ENCODE data around the gene LRP2BP.

LRP2BP gene

DNA sequence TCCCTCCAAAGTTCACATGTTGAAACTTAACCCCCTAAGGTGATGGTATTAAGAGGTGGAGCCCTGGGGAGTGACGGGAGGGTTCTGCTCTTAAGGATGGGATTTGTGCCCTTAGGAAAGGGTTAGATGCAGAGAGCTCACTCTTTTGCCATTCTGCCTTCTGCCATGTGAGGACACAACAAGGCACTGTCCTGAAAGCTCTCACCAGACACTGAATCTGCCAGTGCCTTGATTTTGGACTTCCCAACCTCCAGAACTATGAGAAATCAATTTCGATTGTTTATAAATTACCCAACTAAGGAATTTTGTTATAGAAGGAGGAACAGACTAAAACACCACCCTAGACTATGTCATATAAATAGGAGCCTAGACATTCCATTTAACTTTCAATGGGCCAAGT, 11.7 kb downstream of the LRP2BP start:
- Histone ChIP-seq H3K27me3 (replicated peaks in 2 of 5; ENCODE audit: control insufficient read depth in 4 of 5, insufficient read depth in 5 of 5, low read length in 4 of 5) (peaks cover 0 to 3% (median 0%) of the 10 kb centered on the region in 5 experiments), H3K36me3 (ENCODE audit: control insufficient read depth in 4 of 4, insufficient read depth in 4 of 4, low read length in 3 of 4) (no peaks in the 10 kb centered on the region), H3K9me3 (ENCODE audit: control extremely low read depth in 1 of 5, control insufficient read depth in 4 of 5, insufficient read depth in 2 of 5, low read depth in 1 of 5, low read length in 4 of 5) (peaks cover 2 to 13% (median 4%) of the 10 kb centered on the region in 5 experiments), H3K27ac (ENCODE audit: insufficient read depth in 1 of 2, low read depth in 1 of 2, low read length in 2 of 2, poor library complexity in 1 of 2, severe bottlenecking in 2 of 2) (no peak overlapping the region), H3K4me1 (ENCODE audit: control extremely low read depth in 1 of 4, control insufficient read depth in 4 of 4, insufficient read depth in 4 of 4, low read length in 3 of 4) (peaks cover 2 to 19% (median 10%) of the 10 kb centered on the region in 4 experiments), H3K4me3 (ENCODE audit: control insufficient read depth in 1 of 7, extremely low read depth in 1 of 7, insufficient read depth in 4 of 7, low read depth in 2 of 7, low read length in 6 of 7) (peak overlapping the region in 2 of 7 experiments; percentile 42 to 73)
- no peak for DNase-seq
- 100% methylated on average over 1 of the region's 2 CpGs for WGBS (ENCODE audit: insufficient coverage)
- CTCF ChIA-PET, result interaction anchor here (1.3 kb wide), 1 partner anchor 9 kb away, joined by 3 read pairs; no protein-coding TSS in a partner anchor
- POLR2A ChIA-PET, result no interaction called here

- Histone ChIP-seq H3K27me3 (replicated peaks in 2 of 5; ENCODE audit: control insufficient read depth in 4 of 5, insufficient read depth in 5 of 5, low read length in 4 of 5) (peaks cover 0 to 3% (median 0%) of the 10 kb centered on the region in 5 experiments), H3K27ac (ENCODE audit: insufficient read depth in 1 of 2, low read depth in 1 of 2, low read length in 2 of 2, poor library complexity in 1 of 2, severe bottlenecking in 2 of 2) (no peak overlapping the region), H3K4me1 (ENCODE audit: control extremely low read depth in 1 of 4, control insufficient read depth in 4 of 4, insufficient read depth in 4 of 4, low read length in 3 of 4) (peaks cover 2 to 19% (median 10%) of the 10 kb centered on the region in 4 experiments), H3K4me3 (ENCODE audit: control insufficient read depth in 1 of 7, extremely low read depth in 1 of 7, insufficient read depth in 4 of 7, low read depth in 2 of 7, low read length in 6 of 7) (no peak overlapping the region), H3K36me3 (ENCODE audit: control insufficient read depth in 4 of 4, insufficient read depth in 4 of 4, low read length in 3 of 4) (no peaks in the 10 kb centered on the region), H3K9me3 (ENCODE audit: control extremely low read depth in 1 of 5, control insufficient read depth in 4 of 5, insufficient read depth in 2 of 5, low read depth in 1 of 5, low read length in 4 of 5) (peaks cover 2 to 13% (median 4%) of the 10 kb centered on the region in 5 experiments)
- 100% methylated on average over 4 of the region's 4 CpGs for WGBS (ENCODE audit: insufficient coverage)
- DNase-seq, result no peak
- ChIA-PET POLR2A (no interaction called here), CTCF (no interaction called here)
Measured at GRCh38 chr4:185383451-185383850, 12.3 kb downstream of the LRP2BP start.

DNA sequence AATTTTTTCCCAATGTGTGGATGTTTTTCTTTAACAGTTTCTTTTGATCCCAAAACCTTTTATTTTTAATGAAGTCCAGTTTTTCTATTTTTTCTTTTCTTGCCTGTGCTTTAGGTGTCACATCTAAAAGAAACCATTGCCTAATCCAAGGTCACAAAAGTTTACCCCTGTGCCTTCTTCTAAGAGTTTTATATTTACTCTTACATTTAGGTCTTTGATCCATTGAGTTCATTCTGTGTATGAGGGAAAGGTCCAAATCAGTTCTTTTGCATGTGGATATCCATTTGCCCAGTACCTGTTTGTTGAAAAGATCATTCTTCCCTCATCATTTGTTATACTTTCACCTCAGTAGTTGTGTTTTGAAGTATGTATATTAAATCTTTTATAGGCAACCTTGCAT, 13.0 kb downstream of the LRP2BP start:
- ChIA-PET CTCF (no interaction called here), POLR2A (no interaction called here)
- Histone ChIP-seq H3K36me3 (ENCODE audit: control insufficient read depth in 4 of 4, insufficient read depth in 4 of 4, low read length in 3 of 4) (no peaks in the 10 kb centered on the region), H3K27me3 (replicated peaks in 2 of 5; ENCODE audit: control insufficient read depth in 4 of 5, insufficient read depth in 5 of 5, low read length in 4 of 5) (peaks cover 0 to 1% (median 0%) of the 10 kb centered on the region in 5 experiments), H3K4me1 (ENCODE audit: control extremely low read depth in 1 of 4, control insufficient read depth in 4 of 4, insufficient read depth in 4 of 4, low read length in 3 of 4) (peaks cover 2 to 19% (median 10%) of the 10 kb centered on the region in 4 experiments), H3K27ac (ENCODE audit: insufficient read depth in 1 of 2, low read depth in 1 of 2, low read length in 2 of 2, poor library complexity in 1 of 2, severe bottlenecking in 2 of 2) (no peak overlapping the region), H3K4me3 (ENCODE audit: control insufficient read depth in 1 of 7, extremely low read depth in 1 of 7, insufficient read depth in 4 of 7, low read depth in 2 of 7, low read length in 6 of 7) (no peak overlapping the region), H3K9me3 (ENCODE audit: control extremely low read depth in 1 of 5, control insufficient read depth in 4 of 5, insufficient read depth in 2 of 5, low read depth in 1 of 5, low read length in 4 of 5) (peaks cover 2 to 13% (median 4%) of the 10 kb centered on the region in 5 experiments)
- no peak for DNase-seq

DNA sequence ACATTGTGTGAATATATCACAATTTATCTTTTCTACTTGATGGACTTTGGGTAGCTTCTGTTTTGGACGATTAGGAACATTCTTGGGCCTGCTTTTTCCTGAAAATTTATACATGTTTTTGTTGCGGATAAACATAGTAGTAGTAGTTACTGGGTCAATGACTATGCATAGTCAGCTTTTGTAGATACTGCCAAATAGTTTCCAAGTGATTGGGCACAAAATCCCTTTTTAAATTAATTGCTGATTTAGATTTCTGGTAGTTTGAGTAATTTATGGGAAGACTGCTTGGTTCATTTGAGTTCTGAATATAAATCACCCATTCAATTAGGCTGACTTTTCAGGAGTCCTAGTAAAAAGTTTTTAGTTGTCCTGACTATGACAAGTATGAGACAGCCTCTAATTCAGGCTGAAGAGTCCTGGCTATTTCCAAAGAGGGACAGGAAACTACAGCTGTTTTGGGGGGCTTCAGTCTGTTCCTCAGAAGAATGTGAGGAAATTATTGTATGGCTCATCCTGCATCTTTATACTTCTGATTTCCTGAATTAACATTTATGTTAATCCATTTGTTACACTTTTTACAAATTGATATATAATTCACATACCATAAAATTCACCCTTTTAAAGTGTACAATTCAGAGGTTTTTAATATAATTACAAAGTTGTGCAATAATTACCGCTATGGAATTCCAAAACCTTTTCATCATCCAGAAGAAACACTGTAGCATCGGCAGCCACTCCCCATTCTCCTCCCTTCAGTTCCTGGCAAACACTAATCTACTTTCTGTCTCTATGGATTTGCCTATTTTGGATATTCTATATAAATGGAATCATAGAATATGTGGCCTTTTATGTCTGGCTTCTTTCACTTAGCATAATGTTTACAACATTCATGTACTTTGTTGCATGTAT, 14.2 kb downstream of the LRP2BP start:
- ChIA-PET CTCF (no interaction called here), POLR2A (interaction anchor here (0.6 kb wide), 1 partner anchor 135 kb away, joined by 3 read pairs; no protein-coding TSS in a partner anchor)
- 100% methylated on average over 1 of the region's 4 CpGs for WGBS (ENCODE audit: insufficient coverage)
- no peak overlapping the region for H3K27ac ChIP-seq (ENCODE audit: insufficient read depth in 1 of 2, low read depth in 1 of 2, low read length in 2 of 2, poor library complexity in 1 of 2, severe bottlenecking in 2 of 2)
- no peak overlapping the region for H3K4me3 ChIP-seq (ENCODE audit: control insufficient read depth in 1 of 7, extremely low read depth in 1 of 7, insufficient read depth in 4 of 7, low read depth in 2 of 7, low read length in 6 of 7)
- H3K36me3 ChIP-seq (ENCODE audit: control insufficient read depth in 4 of 4, insufficient read depth in 4 of 4, low read length in 3 of 4), result no peaks in the 10 kb centered on the region
- peaks cover 2 to 13% (median 4%) of the 10 kb centered on the region in 5 experiments for H3K9me3 ChIP-seq (ENCODE audit: control extremely low read depth in 1 of 5, control insufficient read depth in 4 of 5, insufficient read depth in 2 of 5, low read depth in 1 of 5, low read length in 4 of 5)
- no peaks in the 10 kb centered on the region for H3K27me3 ChIP-seq (replicated peaks in 2 of 5; ENCODE audit: control insufficient read depth in 4 of 5, insufficient read depth in 5 of 5, low read length in 4 of 5)
- no peak for DNase-seq
- H3K4me1 ChIP-seq (ENCODE audit: control extremely low read depth in 1 of 4, control insufficient read depth in 4 of 4, insufficient read depth in 4 of 4, low read length in 3 of 4), result peaks cover 2 to 19% (median 10%) of the 10 kb centered on the region in 4 experiments

DNA sequence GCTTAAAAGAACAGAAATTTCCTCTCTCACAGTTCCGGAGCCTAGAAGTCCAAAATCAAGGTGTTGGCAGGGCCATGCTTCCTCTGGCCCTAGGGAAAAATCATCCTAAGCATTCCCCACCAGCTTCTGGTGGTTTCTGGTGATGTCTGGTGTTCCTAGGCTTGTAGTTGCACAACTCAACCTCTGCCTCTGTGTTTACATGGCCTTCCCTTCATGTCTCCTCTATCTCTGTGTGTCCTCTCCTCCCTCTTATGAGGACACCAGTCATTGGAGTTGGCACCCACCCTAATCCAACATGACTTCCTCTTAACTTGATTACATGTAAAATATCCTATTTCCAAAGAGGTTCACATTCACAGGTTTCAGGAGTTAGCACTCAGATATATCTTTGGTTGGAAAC, 15.4 kb downstream of the LRP2BP start:
- Histone ChIP-seq H3K27me3 (replicated peaks in 2 of 5; ENCODE audit: control insufficient read depth in 4 of 5, insufficient read depth in 5 of 5, low read length in 4 of 5) (no peaks in the 10 kb centered on the region), H3K9me3 (ENCODE audit: control extremely low read depth in 1 of 5, control insufficient read depth in 4 of 5, insufficient read depth in 2 of 5, low read depth in 1 of 5, low read length in 4 of 5) (peaks cover 2 to 13% (median 4%) of the 10 kb centered on the region in 5 experiments), H3K4me1 (ENCODE audit: control extremely low read depth in 1 of 4, control insufficient read depth in 4 of 4, insufficient read depth in 4 of 4, low read length in 3 of 4) (peaks cover 2 to 16% (median 5%) of the 10 kb centered on the region in 4 experiments), H3K36me3 (ENCODE audit: control insufficient read depth in 4 of 4, insufficient read depth in 4 of 4, low read length in 3 of 4) (no peaks in the 10 kb centered on the region), H3K4me3 (ENCODE audit: control insufficient read depth in 1 of 7, extremely low read depth in 1 of 7, insufficient read depth in 4 of 7, low read depth in 2 of 7, low read length in 6 of 7) (no peak overlapping the region), H3K27ac (ENCODE audit: insufficient read depth in 1 of 2, low read depth in 1 of 2, low read length in 2 of 2, poor library complexity in 1 of 2, severe bottlenecking in 2 of 2) (no peak overlapping the region)
- WGBS (ENCODE audit: insufficient coverage), result 78% methylated on average over 1 of the region's 1 CpG
- no peak for DNase-seq
- ChIA-PET POLR2A (no interaction called here), CTCF (interaction anchor here (1.4 kb wide), 1 partner anchor 10 kb away, joined by 3 read pairs; no protein-coding TSS in a partner anchor)

- Histone ChIP-seq H3K27me3 (replicated peaks in 2 of 5; ENCODE audit: control insufficient read depth in 4 of 5, insufficient read depth in 5 of 5, low read length in 4 of 5) (no peaks in the 10 kb centered on the region), H3K9me3 (ENCODE audit: control extremely low read depth in 1 of 5, control insufficient read depth in 4 of 5, insufficient read depth in 2 of 5, low read depth in 1 of 5, low read length in 4 of 5) (peaks cover 2 to 13% (median 4%) of the 10 kb centered on the region in 5 experiments), H3K4me1 (ENCODE audit: control extremely low read depth in 1 of 4, control insufficient read depth in 4 of 4, insufficient read depth in 4 of 4, low read length in 3 of 4) (peaks cover 0 to 14% (median 0%) of the 10 kb centered on the region in 4 experiments), H3K4me3 (ENCODE audit: control insufficient read depth in 1 of 7, extremely low read depth in 1 of 7, insufficient read depth in 4 of 7, low read depth in 2 of 7, low read length in 6 of 7) (no peak overlapping the region), H3K27ac (ENCODE audit: insufficient read depth in 1 of 2, low read depth in 1 of 2, low read length in 2 of 2, poor library complexity in 1 of 2, severe bottlenecking in 2 of 2) (no peak overlapping the region), H3K36me3 (ENCODE audit: control insufficient read depth in 4 of 4, insufficient read depth in 4 of 4, low read length in 3 of 4) (no peaks in the 10 kb centered on the region)
- WGBS (ENCODE audit: insufficient coverage), result 95% methylated on average over 11 of the region's 13 CpGs
- CTCF ChIA-PET, result interaction anchor here (1.4 kb wide), 1 partner anchor 10 kb away, joined by 3 read pairs; no protein-coding TSS in a partner anchor
- POLR2A ChIA-PET, result no interaction called here
- no peak for DNase-seq
Measured at GRCh38 chr4:185379326-185380295, 16.1 kb downstream of the LRP2BP start.
